Measurements from ENCODE around the gene RIPOR2.

DNA sequence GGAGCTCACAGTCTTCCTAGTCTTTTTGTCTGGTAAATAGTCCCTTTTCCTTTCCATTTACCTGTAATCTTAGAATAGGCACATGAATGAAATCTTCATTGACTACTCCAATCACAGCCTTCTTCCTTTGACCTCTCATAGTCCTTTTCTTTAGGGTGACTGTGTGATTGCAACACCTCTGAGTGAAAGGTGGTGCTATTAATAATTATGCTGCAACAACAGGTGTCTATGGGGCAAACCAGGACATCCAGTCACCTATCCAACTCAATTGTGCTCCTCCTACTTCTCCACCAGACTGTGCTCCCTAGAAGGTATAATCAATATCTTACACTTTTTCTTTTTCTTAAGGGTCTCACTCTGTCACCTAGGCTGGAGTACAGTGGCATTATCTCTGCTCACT, 29.4 kb downstream of the RIPOR2 start:
- TF ChIP-seq, protein P1, sequence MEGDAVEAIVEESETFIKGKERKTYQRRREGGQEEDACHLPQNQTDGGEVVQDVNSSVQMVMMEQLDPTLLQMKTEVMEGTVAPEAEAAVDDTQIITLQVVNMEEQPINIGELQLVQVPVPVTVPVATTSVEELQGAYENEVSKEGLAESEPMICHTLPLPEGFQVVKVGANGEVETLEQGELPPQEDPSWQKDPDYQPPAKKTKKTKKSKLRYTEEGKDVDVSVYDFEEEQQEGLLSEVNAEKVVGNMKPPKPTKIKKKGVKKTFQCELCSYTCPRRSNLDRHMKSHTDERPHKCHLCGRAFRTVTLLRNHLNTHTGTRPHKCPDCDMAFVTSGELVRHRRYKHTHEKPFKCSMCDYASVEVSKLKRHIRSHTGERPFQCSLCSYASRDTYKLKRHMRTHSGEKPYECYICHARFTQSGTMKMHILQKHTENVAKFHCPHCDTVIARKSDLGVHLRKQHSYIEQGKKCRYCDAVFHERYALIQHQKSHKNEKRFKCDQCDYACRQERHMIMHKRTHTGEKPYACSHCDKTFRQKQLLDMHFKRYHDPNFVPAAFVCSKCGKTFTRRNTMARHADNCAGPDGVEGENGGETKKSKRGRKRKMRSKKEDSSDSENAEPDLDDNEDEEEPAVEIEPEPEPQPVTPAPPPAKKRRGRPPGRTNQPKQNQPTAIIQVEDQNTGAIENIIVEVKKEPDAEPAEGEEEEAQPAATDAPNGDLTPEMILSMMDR (conservative IDR thresholded peaks at IDR 0.05 in 1 of 2, IDR thresholded peaks at IDR 0.05 in 1 of 2; ENCODE audit: extremely low read depth in 1 of 2, insufficient read depth in 1 of 2, low read depth in 1 of 2, low read length in 2 of 2): no peak
- TF ChIP-seq EZH2 (IDR thresholded peaks at IDR 0.05; ENCODE audit: borderline replicate concordance, low read length): no peak

Measured in mammary epithelial cell (primary cell).